ENCODE data around the gene CACNA2D4. TPM values are rescaled to one million over a fixed set of nuclear protein-coding genes. Genes with fewer than 3 reads are reported as not detected.
A peak's percentile ranks its signal among the peaks of the same experiment; 100 is the strongest.

The CACNA2D4 gene
- total RNA-seq, 4 donors from 2014 or later: 0.84 to 3.8 (median 3.4) TPM

DNA sequence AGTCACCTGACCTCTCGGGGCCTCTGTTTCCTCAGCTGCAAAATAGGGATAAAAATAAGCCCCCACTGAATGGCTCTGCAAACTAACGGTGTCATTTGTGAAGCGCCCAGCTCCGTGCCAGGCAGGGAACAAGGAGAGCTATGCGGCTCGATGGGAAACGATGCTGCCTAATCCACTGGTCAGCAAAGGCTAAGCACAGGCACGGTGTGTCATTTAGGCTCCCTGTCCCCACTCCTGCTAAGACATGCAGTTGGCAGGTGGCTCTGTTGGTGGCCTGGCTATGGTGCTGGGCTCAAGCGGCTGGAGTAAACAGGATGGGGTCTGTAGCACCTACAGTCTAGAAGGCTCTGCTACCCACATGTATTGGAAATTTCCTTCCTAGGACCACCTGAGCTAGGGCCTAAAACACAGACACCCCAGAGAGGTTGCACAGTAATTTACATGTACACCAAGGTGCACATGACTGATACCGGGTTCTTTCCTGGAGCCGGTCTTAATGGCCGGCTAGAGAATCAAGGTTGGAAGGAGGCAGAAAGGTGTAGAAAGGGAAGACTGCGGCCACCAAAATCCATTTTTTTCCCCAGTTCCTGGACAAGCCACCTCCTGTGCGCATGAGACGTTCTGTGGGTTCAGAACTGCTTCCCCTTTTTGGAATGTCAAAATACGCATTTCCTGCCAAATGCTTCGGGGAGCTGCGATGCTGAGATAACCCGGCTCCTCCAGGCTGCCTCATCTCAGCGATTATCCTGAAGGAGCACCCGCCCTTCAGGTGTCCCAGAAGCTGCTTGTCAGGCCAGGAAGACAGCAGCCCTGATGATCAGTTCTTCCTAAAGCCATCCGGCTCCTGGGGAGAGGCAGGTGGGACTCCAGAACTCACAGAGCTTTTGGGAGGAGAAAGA lies 1.0 kb downstream of the CACNA2D4 start:
- peak; percentile 91 for DNase-seq (ENCODE audit: extremely low spot score)
- Histone ChIP-seq H3K27me3 (no peaks in the 10 kb centered on the region), H3K9me3 (no peaks in the 10 kb centered on the region), H3K36me3 (no peaks in the 10 kb centered on the region), H3K4me3 (peak overlapping the region; percentile 19 to 39 (median 29)), H3K27ac (replicated peaks in 1 of 4) (peak overlapping the region in 1 of 4 donors; percentile 54), H3K4me1 (peaks cover 5 to 15% (median 12%) of the 10 kb centered on the region in 4 donors)
- intact Hi-C loops (cut with DNase I): no loop called here
- TF ChIP-seq POLR2A (IDR thresholded peaks at IDR 0.05; ENCODE audit: low read depth) (no peak), CTCF (IDR thresholded peaks at IDR 0.05) (no peak), POLR2AphosphoS5 (IDR thresholded peaks at IDR 0.05) (peak in 1 of 2 donors; percentile 45)
- 73% methylated on average over 19 of the region's 22 CpGs for WGBS

- H3K4me3 ChIP-seq: no peak overlapping the region
- intact Hi-C loops (cut with DNase I): no loop called here
- no peak overlapping the region for H3K27ac ChIP-seq (replicated peaks in 1 of 4)
Observed at GRCh38 chr12:1916371-1917171, 1.9 kb downstream of the CACNA2D4 start.

GRCh38 chr12:1915082-1915968 lies 3.1 kb downstream of the CACNA2D4 start:
- DNase-seq (ENCODE audit: extremely low spot score): peak; percentile 87
- intact Hi-C loops (cut with DNase I): no loop called here
- WGBS: 85% methylated on average over 8 of the region's 18 CpGs

More at GRCh38 chr12:1916371-1917171, 1.9 kb downstream of the CACNA2D4 start:
- TF ChIP-seq CTCF (IDR thresholded peaks at IDR 0.05) (no peak), EP300 (IDR thresholded peaks at IDR 0.05) (no peak), POLR2A (IDR thresholded peaks at IDR 0.05; ENCODE audit: low read depth) (no peak), POLR2AphosphoS5 (IDR thresholded peaks at IDR 0.05) (peak in 1 of 2 donors; percentile 20)
- Histone ChIP-seq H3K27me3 (no peaks in the 10 kb centered on the region), H3K36me3 (no peaks in the 10 kb centered on the region), H3K4me1 (peaks cover 5 to 15% (median 12%) of the 10 kb centered on the region in 4 donors), H3K9me3 (no peaks in the 10 kb centered on the region)
- WGBS: 59% methylated on average over 18 of the region's 18 CpGs
- peak; percentile 74 for DNase-seq (ENCODE audit: extremely low spot score)

More at GRCh38 chr12:1915082-1915968, 3.1 kb downstream of the CACNA2D4 start:
- TF ChIP-seq EP300 (IDR thresholded peaks at IDR 0.05) (no peak), POLR2AphosphoS5 (IDR thresholded peaks at IDR 0.05) (no peak), POLR2A (IDR thresholded peaks at IDR 0.05; ENCODE audit: low read depth) (no peak), CTCF (IDR thresholded peaks at IDR 0.05) (no peak)
- Histone ChIP-seq H3K9me3 (no peaks in the 10 kb centered on the region), H3K27me3 (peaks cover 0 to 4% (median 0%) of the 10 kb centered on the region in 4 donors), H3K36me3 (no peaks in the 10 kb centered on the region), H3K27ac (replicated peaks in 1 of 4) (no peak overlapping the region), H3K4me1 (peaks cover 5 to 15% (median 12%) of the 10 kb centered on the region in 4 donors), H3K4me3 (no peak overlapping the region)

Data from esophagus muscularis mucosa (tissue), 4 donors.